ENCODE data around the gene GARIN3.

- TF ChIP-seq ZFP30 (CRISPR knock-in tag; IDR thresholded peaks at IDR 0.05) (no peak), CSRNP3 (CRISPR knock-in tag; IDR thresholded peaks at IDR 0.05) (no peak), TCF4 (CRISPR knock-in tag; IDR thresholded peaks at IDR 0.05; ENCODE audit: borderline replicate concordance) (no peak), CSDC2 (CRISPR knock-in tag; IDR thresholded peaks at IDR 0.05) (no peak), ZNF565 (CRISPR knock-in tag; conservative IDR thresholded peaks at IDR 0.05; ENCODE audit: low read depth) (no peak), PPARA (CRISPR knock-in tag; IDR thresholded peaks at IDR 0.05; ENCODE audit: borderline replicate concordance) (no peak), GLIS3 (CRISPR knock-in tag; IDR thresholded peaks at IDR 0.05) (no peak)
Measured at GRCh38 chr5:157214861-157215513, 48.9 kb upstream of the GARIN3 start.
